ENCODE measurements around the gene TCF4. TPM values are rescaled to one million over a fixed set of nuclear protein-coding genes. Genes with fewer than 3 reads are reported as not detected.

The TCF4 gene
- total and polyA plus RNA-seq, 2 donors (not counting 3 experiments of a cell fraction or from before 2014, with no cell fraction given) = 183 to 390 TPM

- Histone ChIP-seq H3K4me3 (replicated peaks in 1 of 3; ENCODE audit: insufficient read depth in 1 of 3, low read depth in 1 of 3, low read length in 3 of 3) (no peak overlapping the region), H3K9me1 (replicated peaks; ENCODE audit: control insufficient read depth, extremely low read depth, insufficient read depth, low read length) (no peaks in the 10 kb centered on the region), H3K9me3 (replicated peaks; ENCODE audit: control insufficient read depth, insufficient read depth, low read length) (no peaks in the 10 kb centered on the region), H3K4me1 (ENCODE audit: control insufficient read depth, extremely low read depth, insufficient read depth, low read length) (peaks cover 57% of the 10 kb centered on the region), H3K27me3 (ENCODE audit: control insufficient read depth in 2 of 2, insufficient read depth in 2 of 2, low read length in 2 of 2) (no peaks in the 10 kb centered on the region), H2AFZ (ENCODE audit: low read depth, low read length) (no peak overlapping the region), H3K79me2 (ENCODE audit: control insufficient read depth, insufficient read depth, low read length) (peaks cover 56% of the 10 kb centered on the region), H4K20me1 (replicated peaks; ENCODE audit: control insufficient read depth, extremely low read depth, insufficient read depth, low read length) (no peaks in the 10 kb centered on the region), H3K9ac (replicated peaks; ENCODE audit: extremely low read depth, insufficient read depth, low read length) (no peak overlapping the region), H3K27ac (ENCODE audit: insufficient read depth, low read depth, low read length) (no peak overlapping the region), H3K36me3 (ENCODE audit: control insufficient read depth in 2 of 2, extremely low read depth in 1 of 2, insufficient read depth in 2 of 2, low read length in 2 of 2) (peaks cover 0 to 3% of the 10 kb centered on the region in 2 experiments), H3K4me2 (ENCODE audit: insufficient read depth, low read length) (no peak overlapping the region)
- dilution Hi-C loops (cut with MboI; ENCODE audit: extremely low pct_ligation_motif_present, low sequenced_read_pairs) (no loop called here), intact Hi-C loops (cut with micrococcal nuclease) (loop anchor here (5.0 to 10.0 kb wide), 2 partner anchors 448 to 1041 kb away; no protein-coding TSS in a partner anchor)
- no peak for DNase-seq (ENCODE audit: low read depth, low spot score)
- no TSS peak for BruUV-seq (replicated peaks)
- ChIA-PET CTCF (interaction anchor here (0.6 to 3.4 kb wide), 10 partner anchors 11 to 1159 kb away, joined by 3 to 54 read pairs (median 14); no protein-coding TSS in a partner anchor), POLR2A (no interaction called here)
- TF ChIP-seq CTCF (IDR thresholded peaks at IDR 0.05; ENCODE audit: extremely low read depth in 1 of 2, insufficient read depth in 1 of 2, low read depth in 1 of 2, low read length in 2 of 2) (no peak), POLR2AphosphoS5 (IDR thresholded peaks at IDR 0.05; ENCODE audit: insufficient read depth, low read depth, low read length) (no peak), MAX (IDR thresholded peaks at IDR 0.05; ENCODE audit: insufficient read depth, insufficient read length) (no peak), GATA2 (IDR thresholded peaks at IDR 0.05; ENCODE audit: insufficient read depth, insufficient read length, low read depth, low read length) (no peak), EZH2 (IDR thresholded peaks at IDR 0.05; ENCODE audit: borderline replicate concordance, low read depth, low read length, severe bottlenecking) (no peak), JUN (IDR thresholded peaks at IDR 0.05; ENCODE audit: borderline replicate concordance, insufficient read depth, insufficient read length, low read depth) (no peak), POLR2A (IDR thresholded peaks at IDR 0.05; ENCODE audit: low read depth, low read length) (no peak), FOS (IDR thresholded peaks at IDR 0.05; ENCODE audit: borderline replicate concordance, insufficient read depth, low read length) (no peak), MYC (IDR thresholded peaks at IDR 0.05; ENCODE audit: low read depth, low read length) (no peak)
- no peak for FAIRE-seq
Measured at GRCh38 chr18:55416791-55417190, 171.2 kb downstream of the TCF4 start.
